ENCODE measurements around the gene BCAS3.

BCAS3 gene

DNA sequence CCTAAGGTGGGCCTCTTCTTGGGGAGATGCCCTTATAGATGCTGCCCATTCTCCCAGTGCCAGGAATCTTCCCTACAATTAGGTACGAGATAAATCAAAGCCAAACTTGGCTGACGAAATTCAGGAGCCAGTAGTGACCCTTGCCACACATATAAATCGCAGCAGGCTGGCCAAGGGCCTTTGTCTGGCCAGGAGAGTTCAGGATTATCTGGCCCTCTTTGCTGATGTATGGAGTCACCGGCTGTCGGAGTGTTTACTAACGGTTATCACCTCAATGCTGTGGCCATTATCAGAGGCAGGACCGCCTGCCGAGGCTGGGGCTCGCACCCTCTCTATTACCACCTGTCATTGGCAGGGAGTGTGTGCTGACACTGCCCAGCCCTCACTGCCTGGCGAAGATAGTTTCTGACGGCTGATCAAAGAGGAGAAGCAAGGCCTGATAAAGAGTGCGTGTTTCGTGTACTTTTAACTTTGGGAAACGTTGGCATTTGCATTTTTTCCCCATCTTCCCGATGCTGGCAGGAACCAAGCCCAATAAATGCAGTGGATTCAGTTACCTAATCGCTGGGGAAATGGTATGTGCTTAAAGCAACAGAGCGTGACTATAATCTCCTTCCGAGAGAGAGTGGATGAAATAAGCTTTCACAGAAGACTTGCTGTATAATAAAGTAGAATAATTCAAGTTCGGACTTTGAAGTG, 689.2 kb downstream of the BCAS3 start:
- DNase-seq (ENCODE audit: low read depth): no peak

GRCh38 chr17:61368049-61368831, 690.6 kb downstream of the BCAS3 start:
- no peak for DNase-seq (ENCODE audit: low read depth)

- no peak for DNase-seq (ENCODE audit: low read depth)
These were observed 691.3 kb downstream of the BCAS3 start for GRCh38 chr17:61368832-61369450.

DNA sequence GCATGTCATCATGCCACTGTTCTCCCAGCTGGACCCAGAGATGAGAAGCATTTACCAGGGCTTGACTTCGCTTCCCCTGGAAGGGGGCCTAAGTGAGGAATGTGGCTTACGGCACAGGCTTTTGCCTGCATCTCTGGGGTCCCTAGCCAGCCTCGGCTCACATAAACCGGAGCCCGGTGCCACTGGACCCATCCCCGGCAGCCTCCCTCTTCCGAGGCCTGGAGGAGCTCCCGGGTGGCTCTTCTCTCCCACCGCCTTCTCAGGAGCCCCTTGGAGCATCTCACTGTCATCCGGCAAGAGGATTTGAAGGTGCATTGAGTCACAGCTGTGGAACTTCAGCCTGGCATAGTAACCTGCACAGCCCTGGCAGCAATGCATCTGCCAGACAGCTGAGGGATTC, 692.1 kb downstream of the BCAS3 start:
- no peak for DNase-seq (ENCODE audit: low read depth)

DNA sequence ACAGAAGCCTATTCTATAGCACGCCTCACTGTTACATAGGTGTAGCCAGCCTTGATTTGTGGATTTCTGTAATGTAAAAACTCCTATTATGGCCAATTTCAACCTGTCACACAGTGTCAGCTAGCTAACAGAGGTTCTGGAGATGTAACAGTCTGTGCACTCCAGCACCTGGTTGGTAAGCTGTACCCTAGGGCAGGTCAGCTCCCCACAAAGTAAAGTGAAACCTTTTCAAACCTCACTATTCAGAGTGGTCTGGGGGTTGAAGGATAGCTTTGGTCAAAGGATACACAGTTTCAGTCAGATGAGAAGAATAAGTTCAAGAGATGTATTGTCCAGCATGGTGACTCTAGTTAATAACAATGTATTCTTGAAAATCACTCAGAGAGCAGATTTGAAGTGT, 693.5 kb downstream of the BCAS3 start:
- no peak for DNase-seq (ENCODE audit: low read depth)

DNA sequence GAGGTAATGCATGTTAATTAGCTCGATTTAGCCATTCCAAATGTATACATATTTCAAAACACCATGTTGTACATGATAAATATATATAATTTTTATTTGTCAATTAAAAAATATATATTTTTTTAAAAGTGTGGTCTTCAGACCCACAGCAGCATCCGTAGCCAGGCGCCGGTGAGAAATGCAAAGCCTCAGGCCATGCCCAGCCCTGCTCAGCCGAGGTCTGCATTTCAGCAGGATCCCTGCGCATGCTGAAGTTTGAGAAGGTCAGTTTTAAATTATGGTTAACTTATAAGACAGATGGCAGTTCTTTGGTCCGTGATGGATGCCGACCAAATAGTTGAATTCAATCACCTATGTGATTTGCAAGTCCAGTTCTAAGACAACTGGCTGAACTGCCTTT, 694.0 kb downstream of the BCAS3 start:
- DNase-seq (ENCODE audit: low read depth): no peak

GRCh38 chr17:61372436-61372835, 694.8 kb downstream of the BCAS3 start:
- DNase-seq (ENCODE audit: low read depth): no peak

GRCh38 chr17:61376931-61377838, 699.5 kb downstream of the BCAS3 start:
- DNase-seq (ENCODE audit: low read depth): no peak

DNA sequence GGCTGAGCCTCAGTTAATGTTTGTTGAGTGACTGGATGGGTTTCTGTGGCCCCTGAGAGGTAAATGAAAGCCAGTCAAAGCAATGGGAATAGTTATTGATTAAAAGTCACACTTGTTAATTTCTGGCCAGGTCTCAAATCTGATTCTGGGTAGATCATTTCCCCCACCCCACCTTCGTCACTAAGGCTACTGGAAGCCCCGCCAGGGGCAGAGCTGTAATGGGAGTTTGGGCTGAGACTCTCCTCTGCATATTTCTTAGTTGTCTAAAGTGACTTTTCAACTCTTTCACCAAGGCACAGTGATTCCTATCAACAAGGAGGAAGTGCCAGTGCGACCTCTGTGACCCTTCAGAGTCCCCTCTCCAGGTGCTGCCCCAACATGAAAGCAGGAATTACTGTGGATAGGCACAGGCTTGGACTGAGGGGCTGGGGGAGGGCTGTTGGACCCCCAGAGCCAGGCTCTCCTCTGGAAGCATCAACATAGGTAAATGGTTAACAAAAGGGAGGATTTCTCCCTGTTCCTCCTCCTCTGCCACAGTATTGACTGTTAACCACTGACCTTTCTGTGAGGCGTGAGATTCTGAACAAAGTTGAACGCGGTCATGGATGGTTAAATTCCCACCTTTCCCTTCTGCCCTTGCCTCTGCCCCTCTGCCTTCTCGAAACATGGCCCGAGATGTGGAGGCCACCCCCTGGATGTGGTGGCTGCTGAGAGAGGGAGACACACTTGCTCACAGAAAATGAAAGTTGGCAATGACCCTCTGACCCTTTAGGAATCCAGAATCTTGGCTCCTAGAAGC, 701.2 kb downstream of the BCAS3 start:
- DNase-seq (ENCODE audit: low read depth): no peak

- no peak for DNase-seq (ENCODE audit: low read depth)
These were observed 702.0 kb downstream of the BCAS3 start for GRCh38 chr17:61379457-61380216.

DNA sequence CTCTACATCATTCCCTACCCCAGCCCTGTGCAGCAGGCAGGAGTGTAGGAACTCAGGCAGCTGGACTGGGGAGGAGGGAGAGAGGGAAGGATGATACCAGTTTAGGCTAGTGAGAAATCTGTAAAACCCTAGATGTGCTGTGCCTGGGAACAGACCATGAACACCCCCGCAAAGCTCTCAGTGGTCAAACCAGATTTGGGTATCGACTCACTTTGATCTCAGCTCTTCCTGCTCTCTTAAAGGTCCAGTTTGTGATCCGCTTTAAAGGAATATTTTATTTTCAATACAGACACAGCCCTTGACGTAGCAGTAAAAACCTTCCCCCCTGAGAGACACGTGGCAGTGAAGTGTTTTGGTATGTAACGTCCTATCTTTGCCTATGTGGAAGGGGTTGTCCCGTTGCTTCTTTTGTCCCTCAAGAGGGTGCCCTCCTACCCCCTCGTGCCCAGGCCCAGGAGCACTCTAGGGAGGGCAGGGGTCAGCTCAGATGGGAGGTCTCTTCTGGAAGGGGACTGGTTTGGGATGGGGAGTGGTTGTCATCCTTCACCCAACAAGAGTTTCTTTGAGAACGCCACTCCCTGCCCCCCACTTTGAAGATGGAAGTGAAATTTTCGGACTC, 702.7 kb downstream of the BCAS3 start:
- DNase-seq (ENCODE audit: low read depth): no peak

GRCh38 chr17:61380836-61381525, 703.3 kb downstream of the BCAS3 start:
- no peak for DNase-seq (ENCODE audit: low read depth)

DNA sequence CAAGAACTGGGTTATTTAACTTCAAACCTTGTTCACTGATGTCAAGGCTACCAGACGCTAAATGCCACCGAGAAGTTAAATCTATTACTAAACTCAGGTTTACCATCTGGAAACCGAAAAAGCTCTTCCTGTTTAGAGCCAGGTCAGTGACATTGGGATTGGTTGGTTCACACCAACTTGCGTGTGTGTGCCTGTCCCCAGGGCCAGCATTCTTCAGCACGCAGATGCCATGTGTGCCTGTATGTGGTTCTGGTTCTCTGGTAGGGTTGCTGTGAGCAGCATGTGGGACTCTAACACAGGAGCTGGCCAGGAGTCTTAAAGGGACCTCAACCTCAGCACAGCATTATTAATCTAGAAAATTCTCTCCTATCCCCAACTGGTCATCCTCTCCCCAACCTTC, 703.9 kb downstream of the BCAS3 start:
- no peak for DNase-seq (ENCODE audit: low read depth)

- no peak for DNase-seq (ENCODE audit: low read depth)
These were observed 705.4 kb downstream of the BCAS3 start for GRCh38 chr17:61382796-61383688.

DNA sequence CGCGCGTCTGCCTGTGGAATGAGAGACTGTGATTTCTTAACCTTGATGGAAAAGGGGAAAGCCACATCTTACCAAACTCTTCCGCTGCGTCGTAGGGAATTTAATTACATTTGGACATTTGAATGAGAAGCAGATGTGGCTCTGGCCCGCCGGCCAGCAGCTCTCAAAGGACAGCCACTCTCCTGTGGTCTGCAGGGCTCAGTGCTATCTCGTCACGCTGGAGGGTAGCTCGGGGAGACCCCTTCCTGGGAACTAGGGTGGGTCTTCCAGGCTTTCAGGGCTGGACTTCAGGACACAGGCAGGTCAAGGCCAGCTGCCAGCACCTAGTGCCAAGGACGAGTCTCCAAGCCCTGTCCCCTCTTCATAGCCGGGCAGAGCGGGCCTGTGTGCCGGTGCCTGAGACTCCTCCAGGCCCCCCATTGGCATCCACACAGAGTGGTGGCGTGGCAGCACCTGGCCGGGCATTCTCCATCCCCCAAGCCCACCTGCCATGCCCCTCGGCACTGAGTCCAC, 706.1 kb downstream of the BCAS3 start:
- no peak for DNase-seq (ENCODE audit: low read depth)

GRCh38 chr17:61384354-61384691, 706.7 kb downstream of the BCAS3 start:
- no peak for DNase-seq (ENCODE audit: low read depth)

DNA sequence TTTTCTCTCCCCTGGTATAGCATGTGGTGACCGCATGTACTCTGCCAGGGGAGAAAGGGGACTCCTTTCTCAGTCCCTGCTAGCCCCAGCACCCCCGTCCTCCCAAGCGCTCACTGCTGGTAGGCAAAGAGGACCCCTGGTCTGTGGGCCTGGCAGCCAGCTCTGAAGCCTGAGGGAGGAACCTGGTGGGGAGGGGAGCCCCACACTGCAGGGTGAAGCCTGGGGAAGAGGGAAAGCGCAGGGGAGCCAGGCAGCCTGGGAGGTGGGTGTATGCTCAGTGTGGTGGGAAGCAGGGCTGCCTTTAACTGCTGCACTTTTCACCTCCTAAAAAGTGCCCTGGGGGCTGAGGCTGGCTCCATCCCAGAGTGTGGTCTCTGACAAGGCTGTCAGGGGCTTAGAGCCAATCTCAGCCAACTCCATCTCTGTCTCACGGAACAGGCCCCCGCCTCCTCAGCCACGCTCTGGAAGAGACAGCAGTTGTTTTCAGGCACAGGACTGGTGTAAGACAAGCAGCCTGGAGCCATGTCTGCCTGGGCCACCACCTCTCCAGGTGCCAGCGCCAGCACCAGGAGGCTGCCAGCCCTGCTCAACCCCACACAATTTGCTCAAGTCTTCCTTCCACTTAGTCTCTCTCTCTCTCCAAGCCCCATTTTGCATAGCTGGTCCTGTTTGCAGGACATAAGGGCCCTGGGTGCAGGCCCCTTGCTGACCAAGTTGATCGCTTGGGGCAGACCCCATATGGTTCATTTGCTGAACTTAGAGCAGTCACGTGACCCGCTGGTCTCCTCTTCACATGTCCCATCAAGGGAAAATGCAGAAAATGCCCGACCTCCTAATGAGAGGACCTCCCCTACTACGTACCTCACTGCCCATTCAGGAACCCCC, 707.3 kb downstream of the BCAS3 start:
- DNase-seq (ENCODE audit: low read depth): no peak
